ENCODE results near the gene BARHL1.

GRCh38 chr9:132556235-132556634 is 26.2 kb upstream of the BARHL1 start:
- TF ChIP-seq CTCF (conservative IDR thresholded peaks at IDR 0.05; ENCODE audit: low read depth, low read length) (no peak), MXI1 (IDR thresholded peaks at IDR 0.05; ENCODE audit: borderline replicate concordance, low read depth, low read length) (no peak), POLR2A (IDR thresholded peaks at IDR 0.05; ENCODE audit: low read depth, low read length) (no peak), CEBPB (IDR thresholded peaks at IDR 0.05; ENCODE audit: low read depth, low read length) (no peak), MAFK (IDR thresholded peaks at IDR 0.05; ENCODE audit: low read depth, low read length) (no peak), FOS (IDR thresholded peaks at IDR 0.05; ENCODE audit: low read depth, low read length) (no peak), MAZ (IDR thresholded peaks at IDR 0.05; ENCODE audit: borderline replicate concordance, low read depth, low read length) (no peak), USF2 (IDR thresholded peaks at IDR 0.05; ENCODE audit: low read depth, low read length) (no peak), RAD21 (IDR thresholded peaks at IDR 0.05; ENCODE audit: low read length) (no peak), RCOR1 (IDR thresholded peaks at IDR 0.05; ENCODE audit: insufficient replicate concordance, low read length) (no peak)

Measured in IMR-90 (cell line).